GM21576 (cell line): ENCODE data around the gene C9orf50.
"Not testable (repeated sequence)": the region's sequence is repeated elsewhere in the genome, so short reads cannot be mapped to it uniquely, and the experiment has no call there.

ENCODE experiments used
- ATAC-seq: cut with Tn5 transposase; IDR thresholded peaks from one replicate; pipeline ENCODE4 v1.9.1; 2021; ENCODE audit warnings: mild to moderate bottlenecking, moderate library complexity; ENCODE audit not compliant: unreplicated experiment

Gene C9orf50

DNA sequence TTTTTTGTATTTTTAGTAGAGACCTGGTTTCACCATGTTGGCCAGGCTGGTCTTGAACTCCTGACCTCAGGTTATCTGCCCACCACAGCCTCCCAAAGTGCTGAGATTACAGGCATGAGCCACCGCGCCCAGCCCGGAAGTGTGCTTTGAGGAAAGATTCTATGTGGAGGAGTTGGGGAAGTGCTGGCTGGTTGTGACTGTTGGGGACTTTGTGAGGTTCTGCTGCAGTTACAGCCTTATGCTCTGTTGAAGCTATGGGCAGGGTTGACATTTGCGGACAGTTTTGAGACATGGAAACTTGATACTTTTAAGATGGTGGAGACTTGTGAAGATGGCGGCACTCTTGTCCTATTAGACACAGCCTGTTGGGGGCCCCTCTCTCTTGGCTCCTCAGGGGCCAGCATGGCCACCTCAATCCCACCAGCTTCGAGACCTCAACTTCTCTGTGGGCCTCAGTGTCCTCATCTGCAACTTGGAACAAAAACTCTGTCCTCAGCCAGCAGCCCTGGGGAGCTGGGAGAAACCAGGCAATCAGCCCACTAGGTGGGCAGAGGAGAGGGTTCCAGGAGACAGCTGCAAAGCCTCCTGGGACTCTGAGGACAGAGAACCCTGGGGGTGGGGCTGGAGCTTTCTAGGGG lies 24.9 kb downstream of the C9orf50 start:
- no peak for ATAC-seq

GRCh38 chr9:129595311-129595741 lies 25.6 kb downstream of the C9orf50 start:
- ATAC-seq: no peak

GRCh38 chr9:129594632-129595031 lies 26.3 kb downstream of the C9orf50 start:
- no peak for ATAC-seq

DNA sequence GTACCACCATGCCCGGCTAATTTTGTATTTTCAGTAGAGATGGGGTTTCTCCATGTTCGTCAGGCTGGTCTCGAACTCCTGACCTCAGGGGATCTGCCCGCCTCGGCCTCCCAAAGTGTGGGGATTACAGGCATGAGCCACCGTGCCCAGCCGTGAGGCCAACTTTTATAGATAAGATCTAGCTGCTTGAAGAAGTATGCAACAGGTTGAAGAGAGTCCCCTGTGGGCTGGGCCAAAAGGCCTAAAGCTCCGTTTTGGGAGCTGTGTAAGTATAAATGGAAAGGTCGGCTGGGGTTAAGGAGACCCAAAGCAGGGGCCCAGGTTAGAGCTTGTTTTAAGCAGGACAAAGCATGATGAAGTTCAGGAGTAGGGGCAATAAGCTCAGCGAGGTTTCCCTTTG lies 28.1 kb downstream of the C9orf50 start:
- not testable (repeated sequence) for ATAC-seq

GRCh38 chr9:129591916-129592315 lies 29.0 kb downstream of the C9orf50 start:
- no peak for ATAC-seq

DNA sequence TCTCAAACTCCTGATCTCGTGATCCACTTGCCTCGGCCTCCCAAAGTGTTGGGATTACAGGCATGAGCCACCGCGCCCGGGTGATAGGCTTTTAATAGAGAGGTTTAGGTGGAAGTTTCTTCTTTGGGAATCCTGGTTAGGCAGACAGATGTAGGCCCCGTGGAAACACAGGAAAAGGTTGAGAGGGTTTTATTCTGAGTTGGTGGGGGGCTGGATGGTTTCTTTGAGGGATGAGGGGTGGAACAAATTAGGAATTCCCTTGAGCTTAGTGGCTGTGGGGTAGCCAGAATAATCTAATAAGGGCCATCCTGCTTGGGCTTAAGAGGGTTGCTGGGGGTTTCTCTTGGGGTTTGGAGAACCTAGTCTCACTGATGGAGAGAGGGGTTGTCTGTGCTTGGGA lies 30.4 kb downstream of the C9orf50 start:
- no peak for ATAC-seq

DNA sequence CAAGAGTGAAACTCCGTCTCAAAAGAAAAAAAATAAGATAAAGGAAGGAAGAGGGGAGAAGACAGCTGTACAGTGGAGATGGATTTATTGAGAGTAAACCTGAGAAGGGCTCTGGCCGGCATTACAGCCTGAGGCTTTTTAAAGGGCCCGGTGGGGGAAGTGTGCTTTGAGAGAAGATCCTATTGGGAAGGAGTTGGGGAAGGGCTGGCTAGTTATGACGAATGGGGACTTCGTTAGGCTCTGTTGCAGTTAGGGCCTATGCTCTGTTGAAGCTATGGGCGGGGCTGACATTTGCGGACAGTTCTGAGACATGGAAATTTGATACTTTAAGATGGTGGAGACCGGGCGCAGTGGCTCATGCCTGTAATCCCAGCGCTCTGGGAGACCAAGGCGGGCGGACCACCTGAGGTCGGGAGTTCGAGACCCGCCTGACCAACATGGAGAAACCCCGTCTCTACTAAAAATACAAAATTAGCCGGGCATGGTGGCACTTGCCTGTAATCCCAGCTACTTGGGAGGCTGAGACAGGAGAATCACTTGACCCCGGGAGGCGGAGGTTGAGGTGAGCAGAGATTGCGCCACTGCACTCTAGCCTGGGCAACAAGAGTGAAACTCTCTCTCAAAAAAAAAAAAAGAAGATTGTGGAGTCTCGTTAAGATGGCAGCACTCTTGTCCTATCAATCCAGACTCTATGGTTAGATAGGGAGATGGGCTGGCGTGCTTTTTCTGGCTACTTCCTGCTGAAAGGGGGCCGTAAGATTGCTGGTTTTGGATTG lies 33.2 kb downstream of the C9orf50 start:
- ATAC-seq: no peak

DNA sequence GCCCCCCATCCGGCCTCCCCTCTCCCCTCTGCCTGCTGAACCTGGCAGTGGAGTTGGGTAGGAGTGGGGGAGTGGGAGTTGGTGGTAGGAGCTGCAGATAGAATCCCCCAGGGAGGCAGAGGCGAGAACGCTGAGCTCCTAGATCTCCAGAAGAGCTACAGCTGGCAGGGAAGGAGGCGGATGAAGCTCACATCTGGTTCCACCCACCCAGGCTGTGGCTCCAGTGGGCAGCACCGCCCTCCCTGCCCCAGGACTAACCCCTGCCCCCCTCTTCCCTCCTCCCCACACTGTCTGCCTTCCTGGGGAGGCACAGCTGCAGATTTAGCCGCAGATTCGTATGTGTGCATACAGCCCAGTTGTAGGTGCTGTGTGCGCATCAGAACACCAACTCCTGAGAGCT lies 34.2 kb downstream of the C9orf50 start:
- no peak for ATAC-seq

DNA sequence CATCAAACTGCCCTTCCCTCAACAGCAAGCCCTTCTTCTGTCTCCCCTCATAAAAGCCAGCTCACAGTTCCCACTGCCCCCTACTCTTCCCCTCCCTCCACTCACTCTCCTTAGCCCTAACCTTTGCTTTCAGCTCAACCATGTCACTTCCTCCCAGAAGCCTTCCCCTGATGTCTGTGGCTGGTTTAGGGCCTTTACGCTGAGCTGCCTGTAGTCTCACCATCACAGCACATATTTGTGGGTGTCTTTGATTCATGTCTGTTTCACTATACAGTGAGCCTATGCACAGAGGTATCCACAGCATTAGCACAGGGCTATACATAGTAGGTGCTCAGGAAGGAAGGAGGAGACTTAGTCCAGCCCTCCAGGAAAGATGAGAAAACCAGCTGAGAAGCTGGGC lies 34.7 kb downstream of the C9orf50 start:
- no peak for ATAC-seq

DNA sequence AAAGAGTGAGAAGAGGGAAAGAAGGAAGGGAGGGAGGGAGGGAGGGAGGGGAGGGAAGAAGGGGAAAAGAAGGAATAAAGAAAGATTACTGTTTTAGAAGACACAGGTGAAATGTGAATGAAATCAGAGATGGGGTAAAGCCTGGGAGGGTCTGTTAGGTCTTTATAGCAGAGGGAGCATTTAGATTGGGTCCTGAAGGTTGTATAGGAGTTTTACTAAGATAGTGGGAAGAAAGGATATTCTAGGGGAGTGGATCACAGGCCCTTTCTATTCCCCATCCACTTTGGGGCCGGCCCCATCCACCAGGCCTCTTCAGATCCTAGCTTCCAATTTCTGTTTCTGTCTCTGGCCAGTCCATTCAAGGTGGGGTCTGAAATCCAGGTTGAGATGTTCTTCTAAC lies 35.5 kb downstream of the C9orf50 start:
- no peak for ATAC-seq

DNA sequence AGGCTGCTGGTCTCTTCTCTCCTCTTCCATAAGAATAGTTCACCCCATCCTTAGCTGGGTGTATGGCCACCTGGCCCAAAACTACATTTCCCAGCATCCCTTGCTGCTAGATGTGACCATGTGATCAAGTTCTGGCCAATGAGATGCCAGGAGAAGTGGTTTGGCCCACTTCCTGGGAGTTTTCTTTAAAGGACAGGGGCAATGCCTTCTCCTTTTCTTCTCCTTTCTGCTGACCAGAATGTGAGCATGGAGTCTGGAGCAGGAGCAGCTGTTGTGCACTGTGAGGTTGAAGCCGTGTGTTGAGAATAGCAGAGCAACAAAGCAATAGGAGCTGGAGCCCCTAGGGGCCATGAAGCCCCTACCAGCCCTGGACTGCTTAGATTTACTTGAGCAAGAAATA lies 36.8 kb downstream of the C9orf50 start:
- ATAC-seq: peak; percentile 51

DNA sequence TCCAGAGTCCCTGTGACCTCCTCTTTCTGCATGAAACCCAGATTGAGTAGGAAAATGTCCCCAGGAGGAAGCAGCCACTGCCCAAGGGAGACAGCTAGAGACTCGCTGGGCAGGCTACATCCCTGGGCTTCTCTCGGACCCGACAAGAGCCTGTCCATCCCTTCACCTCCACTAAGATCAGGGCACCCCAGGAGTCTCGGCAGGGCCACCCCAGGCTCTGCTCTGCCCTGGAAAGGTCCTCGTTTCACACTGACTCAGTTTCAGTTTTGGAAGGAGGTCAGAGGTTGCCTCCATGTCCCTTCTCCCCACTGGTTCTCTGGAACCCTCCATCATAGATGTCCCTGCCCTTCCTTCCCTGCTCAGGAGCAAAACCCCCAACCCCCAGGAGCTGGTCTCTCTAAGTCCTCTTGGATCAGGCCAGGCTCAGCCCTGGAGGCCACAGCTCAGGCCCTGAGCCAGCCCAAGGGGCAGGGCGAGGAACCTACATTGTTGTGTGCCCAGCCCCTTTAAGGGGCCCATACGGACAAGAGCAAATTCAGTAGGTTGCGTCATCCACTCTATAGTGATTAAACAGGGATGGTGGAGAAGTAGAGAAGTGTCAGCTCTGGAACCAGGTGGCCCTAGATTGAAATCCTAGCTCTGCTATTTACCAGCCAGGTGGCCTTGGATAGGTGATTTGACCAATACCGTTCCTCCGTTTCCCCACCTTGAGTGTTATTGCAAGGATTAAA lies 37.4 kb downstream of the C9orf50 start:
- ATAC-seq: no peak

DNA sequence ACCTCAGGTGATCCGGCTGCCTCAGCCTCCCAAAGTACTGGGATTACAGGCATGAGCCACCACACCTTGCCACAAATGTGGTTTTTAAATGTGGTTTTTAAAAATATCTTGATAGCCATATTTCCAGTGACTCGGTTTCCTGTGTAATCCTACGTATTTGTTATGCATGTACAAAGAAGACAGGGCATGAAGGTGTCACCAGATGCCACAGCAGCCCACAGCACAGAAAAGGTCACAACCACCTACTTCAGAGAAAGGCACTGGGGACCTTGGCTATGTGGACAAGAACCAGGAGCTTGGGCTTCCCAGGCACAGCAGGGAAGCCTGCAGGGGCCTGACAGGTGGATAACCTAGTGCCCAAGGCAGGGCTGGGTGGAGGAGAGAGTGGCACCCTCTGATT lies 38.0 kb downstream of the C9orf50 start:
- no peak for ATAC-seq

DNA sequence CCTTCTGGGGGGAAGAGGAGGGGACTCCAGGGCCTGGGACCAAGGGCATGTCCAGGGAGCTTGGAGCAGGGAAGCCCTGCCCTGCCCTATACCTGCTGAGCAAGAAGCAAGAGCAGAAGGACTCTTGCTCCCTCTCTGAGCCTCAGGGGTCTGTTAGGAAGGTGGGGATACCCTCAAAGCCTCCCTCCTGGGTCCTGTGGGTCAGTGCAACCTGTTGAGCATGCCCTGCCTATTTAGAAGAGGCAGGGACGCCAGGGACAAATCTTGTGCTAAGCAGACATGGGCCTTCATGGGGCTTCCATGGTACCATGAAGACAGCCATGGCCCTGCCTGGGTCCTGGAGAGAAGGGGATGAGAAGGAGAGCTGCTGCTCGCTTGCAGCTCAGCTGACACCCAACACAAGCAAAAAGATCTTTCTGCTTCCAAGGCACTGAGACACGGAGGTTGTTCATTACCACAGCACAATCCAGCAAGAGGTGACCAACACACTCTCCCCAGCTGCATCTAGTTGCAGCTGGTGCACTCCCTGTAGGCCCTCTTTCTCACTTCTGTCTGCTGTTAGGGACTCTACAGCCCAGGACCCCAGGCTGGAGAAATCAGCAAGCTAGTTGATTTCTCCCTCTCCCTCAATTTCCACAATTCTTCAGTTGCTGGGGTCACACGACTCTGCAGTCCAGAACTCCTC lies 39.3 kb downstream of the C9orf50 start:
- ATAC-seq: no peak

- ATAC-seq: no peak
These were observed 40.5 kb downstream of the C9orf50 start for GRCh38 chr9:129580211-129580915.

DNA sequence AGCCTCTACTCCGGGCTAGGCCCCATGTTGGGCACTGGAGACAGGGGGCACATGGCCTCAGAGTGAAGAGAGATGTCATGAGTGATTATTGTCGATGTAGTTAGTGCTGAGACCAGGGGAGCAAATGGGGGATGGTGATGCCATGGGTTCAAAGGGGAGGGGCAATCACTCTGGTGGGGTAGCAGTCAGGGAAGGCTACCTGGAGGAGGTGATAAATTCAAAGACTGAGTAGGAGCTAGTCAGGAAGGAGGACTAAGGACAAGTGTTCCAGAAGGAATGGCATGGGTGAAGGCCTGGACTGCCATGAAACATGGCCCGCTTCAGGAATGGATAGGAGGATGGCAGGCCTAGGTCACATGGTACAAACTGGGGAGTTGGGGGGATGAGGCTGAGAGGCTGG lies 41.6 kb downstream of the C9orf50 start:
- no peak for ATAC-seq

DNA sequence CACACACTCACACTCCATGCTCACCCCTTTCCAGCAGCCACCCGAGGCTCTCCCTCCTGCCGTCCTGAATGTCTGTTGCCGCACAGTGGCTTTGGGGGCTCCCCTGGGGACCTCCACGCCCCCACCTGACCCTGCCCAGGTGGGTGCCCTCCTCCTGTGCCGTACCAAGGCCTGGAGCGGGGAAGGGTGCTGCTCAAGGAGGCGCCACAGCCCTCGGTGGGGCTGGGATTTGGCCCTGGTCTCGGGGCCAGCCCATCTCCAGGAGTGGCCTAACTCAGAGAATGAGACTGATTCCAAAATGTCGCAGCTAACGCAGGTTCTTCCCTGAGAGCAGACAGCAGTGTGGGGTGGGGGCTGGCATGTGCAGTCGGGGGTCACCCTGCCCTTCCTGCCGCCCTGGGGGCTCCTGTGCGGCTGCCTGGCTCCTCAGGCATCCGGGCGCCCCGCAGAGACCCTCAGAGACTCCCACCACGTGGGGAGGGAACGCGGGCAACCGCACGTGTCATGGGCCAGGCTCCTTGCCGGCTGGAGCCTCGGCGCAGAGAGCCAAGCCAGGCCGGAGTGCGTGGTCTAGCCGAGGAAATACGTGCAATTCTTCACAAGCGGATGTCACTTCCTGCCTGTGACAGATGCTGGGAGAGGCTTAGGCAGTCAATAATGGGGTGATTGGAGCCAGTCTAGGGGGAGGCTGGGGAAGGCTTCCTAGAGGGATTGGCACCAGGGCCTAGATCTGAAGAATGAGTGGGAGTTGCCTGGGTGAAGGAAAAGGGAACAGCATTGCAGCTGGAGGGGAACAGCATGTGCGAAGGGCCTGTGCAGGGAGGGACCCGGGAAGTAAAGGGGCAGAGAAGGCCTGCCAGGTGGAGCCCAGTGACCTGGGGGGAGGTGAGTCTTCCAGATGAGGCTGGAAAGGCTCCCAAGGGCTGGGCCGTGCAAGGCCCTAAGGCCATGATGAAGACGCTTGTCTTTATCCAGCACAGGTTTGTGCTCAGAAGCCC lies 44.1 kb downstream of the C9orf50 start:
- ATAC-seq: no peak

DNA sequence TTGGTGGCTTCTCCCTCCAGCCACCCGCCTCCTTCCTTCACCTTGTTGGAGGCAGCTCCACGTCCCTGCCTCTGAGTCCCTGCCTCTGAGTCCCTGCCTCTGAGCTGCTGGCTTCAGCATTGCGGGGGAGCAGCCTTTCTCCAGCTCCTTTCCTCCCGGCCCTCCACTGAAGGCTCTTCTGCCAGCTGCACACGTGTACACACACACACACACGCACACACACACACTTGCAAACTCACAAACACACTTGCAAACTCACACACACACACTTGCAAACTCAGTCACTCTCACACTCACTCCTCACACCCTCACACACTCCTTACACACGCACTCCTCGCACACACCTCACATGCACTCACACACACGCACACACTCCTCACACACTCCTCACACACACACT lies 45.1 kb downstream of the C9orf50 start:
- no peak for ATAC-seq

- ATAC-seq: no peak
These were observed 45.9 kb downstream of the C9orf50 start for GRCh38 chr9:129574911-129575585.
